GM19023 (cell line): ENCODE measurements around the gene CHST5.

Experiments used
- ATAC-seq: cut with Tn5 transposase; IDR thresholded peaks from one replicate; pipeline ENCODE4 v1.9.1; 2021; ENCODE audit warnings: mild to moderate bottlenecking, moderate library complexity; ENCODE audit not compliant: unreplicated experiment

Gene CHST5

DNA sequence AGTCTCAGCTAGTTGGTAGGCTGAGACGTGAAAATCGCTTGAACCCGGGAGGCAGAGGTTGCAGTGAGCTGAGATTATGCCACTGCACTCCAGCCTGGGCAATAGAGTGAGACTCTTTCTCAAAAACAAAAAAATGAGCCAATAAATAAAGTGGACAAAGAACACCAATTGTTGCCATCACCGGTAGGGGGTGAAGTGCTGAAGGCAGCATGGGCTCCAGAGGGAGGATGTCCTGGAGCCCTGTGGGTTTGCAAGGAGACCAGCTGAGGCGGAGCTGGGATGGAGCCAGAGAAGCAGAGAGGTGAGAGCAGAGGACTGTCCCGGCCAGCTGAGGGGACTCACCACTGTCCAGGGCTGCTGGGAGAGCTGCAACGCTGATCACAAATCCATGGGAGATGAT, 54.4 kb downstream of the CHST5 start:
- no peak for ATAC-seq

DNA sequence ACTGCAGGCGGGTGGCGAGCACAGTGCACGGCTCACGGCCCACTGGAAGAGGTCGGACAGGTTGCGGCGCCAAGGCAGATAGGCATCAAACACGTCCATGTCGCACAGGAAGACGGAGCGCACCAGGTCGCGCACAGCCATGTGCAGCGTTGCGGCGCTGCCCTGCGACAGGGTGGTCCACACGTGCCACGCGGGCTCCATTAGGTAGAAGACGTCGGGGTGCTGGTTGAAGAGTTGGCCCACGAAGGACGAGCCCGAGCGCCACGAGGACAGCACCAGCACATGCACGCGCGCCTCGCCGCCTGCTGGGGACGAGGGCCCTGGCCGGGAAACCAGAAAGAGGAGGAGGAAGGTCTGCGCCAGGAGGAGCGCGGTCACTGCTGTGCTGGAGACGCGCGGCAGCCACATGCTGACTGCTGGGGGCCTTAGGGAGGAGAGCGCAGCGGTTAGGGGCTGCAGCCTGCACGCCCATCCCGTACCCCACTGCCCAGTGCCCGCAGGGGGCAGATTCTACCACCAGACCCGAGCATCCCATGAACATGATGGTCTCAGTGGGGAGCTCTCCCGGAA, 56.4 kb downstream of the CHST5 start:
- no peak for ATAC-seq
